ENCODE measurements around the gene WNT4. TPM values are rescaled to one million over a fixed set of nuclear protein-coding genes. Genes with fewer than 3 reads are reported as not detected.

The WNT4 gene
- total and polyA plus RNA-seq, 2 donors from 2014 or later = 0.45 to 0.69 TPM

- intact Hi-C loops (cut with DNase I) = no loop called here
- FAIRE-seq (no peak), DNase-seq (no peak)
- Histone ChIP-seq H3K9ac (ENCODE audit: low read length in 3 of 3) (no peak overlapping the region), H3K4me3 (ENCODE audit: low read length in 3 of 3) (no peak overlapping the region), H3K27ac (ENCODE audit: low read depth in 2 of 2, low read length in 2 of 2) (no peak overlapping the region), H3K4me1 (ENCODE audit: control insufficient read depth in 2 of 3, insufficient read depth in 2 of 3, low read depth in 1 of 3, low read length in 3 of 3) (no peaks in the 10 kb centered on the region), H3K36me3 (ENCODE audit: control insufficient read depth in 2 of 3, insufficient read depth in 3 of 3, low read length in 3 of 3) (no peaks in the 10 kb centered on the region), H3K27me3 (ENCODE audit: control insufficient read depth, insufficient read depth, low read length) (no peaks in the 10 kb centered on the region), H3K9me3 (ENCODE audit: control insufficient read depth in 2 of 3, insufficient read depth in 1 of 3, low read length in 3 of 3) (no peaks in the 10 kb centered on the region)
- no peak for TF ChIP-seq CTCF (IDR thresholded peaks at IDR 0.05; ENCODE audit: borderline replicate concordance, extremely low read depth, insufficient read depth)
Observed at GRCh38 chr1:22189619-22190018, 46.7 kb upstream of the WNT4 start.

GRCh38 chr1:22188914-22189313 is 46.0 kb upstream of the WNT4 start:
- no peak overlapping the region for H3K4me3 ChIP-seq (ENCODE audit: low read length in 3 of 3)
- no peak overlapping the region for H3K27ac ChIP-seq (ENCODE audit: low read depth in 2 of 2, low read length in 2 of 2)
- no peaks in the 10 kb centered on the region for H3K27me3 ChIP-seq (ENCODE audit: control insufficient read depth, insufficient read depth, low read length)
- DNase-seq (no peak), FAIRE-seq (no peak)
- no peak for TF ChIP-seq CTCF (IDR thresholded peaks at IDR 0.05; ENCODE audit: borderline replicate concordance, extremely low read depth, insufficient read depth)
- intact Hi-C loops (cut with DNase I) = no loop called here
- no peaks in the 10 kb centered on the region for H3K9me3 ChIP-seq (ENCODE audit: control insufficient read depth in 2 of 3, insufficient read depth in 1 of 3, low read length in 3 of 3)
- no peaks in the 10 kb centered on the region for H3K4me1 ChIP-seq (ENCODE audit: control insufficient read depth in 2 of 3, insufficient read depth in 2 of 3, low read depth in 1 of 3, low read length in 3 of 3)
- no peak overlapping the region for H3K9ac ChIP-seq (ENCODE audit: low read length in 3 of 3)
- H3K36me3 ChIP-seq (ENCODE audit: control insufficient read depth in 2 of 3, insufficient read depth in 3 of 3, low read length in 3 of 3) = no peaks in the 10 kb centered on the region

- intact Hi-C loops (cut with DNase I) = no loop called here
- H3K27ac ChIP-seq (ENCODE audit: low read depth in 2 of 2, low read length in 2 of 2) = no peak overlapping the region
- no peaks in the 10 kb centered on the region for H3K36me3 ChIP-seq (ENCODE audit: control insufficient read depth in 2 of 3, insufficient read depth in 3 of 3, low read length in 3 of 3)
- H3K27me3 ChIP-seq (ENCODE audit: control insufficient read depth, insufficient read depth, low read length) = no peaks in the 10 kb centered on the region
- DNase-seq (no peak), FAIRE-seq (no peak)
- no peak for TF ChIP-seq CTCF (IDR thresholded peaks at IDR 0.05; ENCODE audit: borderline replicate concordance, extremely low read depth, insufficient read depth)
- no peak overlapping the region for H3K4me3 ChIP-seq (ENCODE audit: low read length in 3 of 3)
- no peaks in the 10 kb centered on the region for H3K9me3 ChIP-seq (ENCODE audit: control insufficient read depth in 2 of 3, insufficient read depth in 1 of 3, low read length in 3 of 3)
- no peaks in the 10 kb centered on the region for H3K4me1 ChIP-seq (ENCODE audit: control insufficient read depth in 2 of 3, insufficient read depth in 2 of 3, low read depth in 1 of 3, low read length in 3 of 3)
- H3K9ac ChIP-seq (ENCODE audit: low read length in 3 of 3) = no peak overlapping the region
Observed at GRCh38 chr1:22188436-22188835, 45.5 kb upstream of the WNT4 start.

GRCh38 chr1:22186311-22186710 is 43.4 kb upstream of the WNT4 start:
- Histone ChIP-seq H3K27ac (ENCODE audit: low read depth in 2 of 2, low read length in 2 of 2) (no peak overlapping the region), H3K4me1 (ENCODE audit: control insufficient read depth in 2 of 3, insufficient read depth in 2 of 3, low read depth in 1 of 3, low read length in 3 of 3) (no peaks in the 10 kb centered on the region), H3K9ac (ENCODE audit: low read length in 3 of 3) (no peak overlapping the region), H3K36me3 (ENCODE audit: control insufficient read depth in 2 of 3, insufficient read depth in 3 of 3, low read length in 3 of 3) (no peaks in the 10 kb centered on the region), H3K9me3 (ENCODE audit: control insufficient read depth in 2 of 3, insufficient read depth in 1 of 3, low read length in 3 of 3) (no peaks in the 10 kb centered on the region), H3K4me3 (ENCODE audit: low read length in 3 of 3) (no peak overlapping the region), H3K27me3 (ENCODE audit: control insufficient read depth, insufficient read depth, low read length) (no peaks in the 10 kb centered on the region)
- TF ChIP-seq CTCF (IDR thresholded peaks at IDR 0.05; ENCODE audit: borderline replicate concordance, extremely low read depth, insufficient read depth) = no peak
- intact Hi-C loops (cut with DNase I) = no loop called here
- DNase-seq = peak in 2 of 5 donors; percentile 31 to 41
- FAIRE-seq = no peak
